HTR-8/SVneo (cell line): ENCODE data around the gene ARRB1.
"Not testable (repeated sequence)": the region's sequence is repeated elsewhere in the genome, so short reads cannot be mapped to it uniquely, and the experiment has no call there.

Experiments used
- DNase-seq: peaks from one replicate; pipeline ENCODE4 v3.0.0; 2011; ENCODE audit warnings: low spot score, mixed read lengths; ENCODE audit not compliant: insufficient read length
- FAIRE-seq: peaks from 2 replicates; lab custom pipeline; 2011; peaks lifted over from hg19 to GRCh38; lab: Jason Lieb, UNC

Gene ARRB1

GRCh38 chr11:75345455-75346160, 5.9 kb downstream of the ARRB1 start:
- FAIRE-seq = no peak

DNA sequence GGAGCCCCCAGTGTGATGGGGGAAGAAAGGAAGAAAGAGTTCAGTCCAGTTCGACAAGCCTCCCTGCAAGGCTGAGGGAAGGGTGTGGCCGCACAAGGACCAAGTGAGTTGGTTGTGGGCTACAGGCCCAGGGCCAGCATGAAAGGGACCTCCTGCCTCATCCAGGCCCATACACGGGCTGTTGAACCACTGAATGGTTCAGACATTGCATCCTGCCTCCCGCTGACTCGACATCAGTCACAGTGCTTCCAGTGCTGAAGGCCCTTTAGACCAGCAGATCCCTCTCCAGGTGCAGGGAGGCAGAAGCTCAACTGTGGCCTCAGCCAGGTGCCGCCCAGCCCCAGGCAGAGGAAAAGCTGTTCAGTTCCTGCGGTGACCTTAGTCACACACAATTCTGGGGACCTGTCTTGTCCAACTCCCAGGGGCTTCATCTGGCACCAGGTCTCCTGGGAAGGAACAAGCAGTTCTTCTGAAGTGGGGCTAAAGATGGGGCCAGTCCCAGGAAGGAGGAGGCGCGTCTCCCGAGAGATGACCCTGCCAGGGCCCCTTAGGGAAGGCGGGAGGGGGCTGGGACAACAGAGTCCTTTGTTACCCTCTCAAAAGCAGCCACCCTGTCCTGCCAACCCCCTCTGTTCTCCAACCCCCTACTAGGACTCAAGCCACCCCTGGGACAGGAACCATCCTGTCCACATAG, 6.6 kb downstream of the ARRB1 start:
- DNase-seq = no peak
- FAIRE-seq = no peak

More at GRCh38 chr11:75345455-75346160, 5.9 kb downstream of the ARRB1 start:
- DNase-seq = no peak

DNA sequence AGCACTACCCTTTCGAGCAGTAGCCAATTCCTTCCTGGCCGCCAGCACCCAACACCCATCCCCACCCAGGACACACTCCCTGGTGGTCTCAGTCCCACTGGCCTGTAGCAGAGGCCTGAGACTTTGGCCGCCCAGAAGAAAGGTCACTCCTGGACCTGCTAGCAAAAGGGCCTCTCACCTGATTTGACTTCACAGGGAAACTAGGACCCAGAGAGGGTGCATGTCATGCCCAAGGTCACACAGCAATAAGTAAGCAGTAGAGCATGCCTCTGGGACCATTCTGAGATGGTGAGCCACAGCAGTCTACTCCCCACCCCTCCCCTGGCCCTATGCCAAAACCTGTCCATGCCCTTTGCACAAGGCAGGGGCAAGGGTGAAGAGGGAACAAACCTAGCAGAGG, 7.3 kb downstream of the ARRB1 start:
- no peak for FAIRE-seq
- DNase-seq = no peak

DNA sequence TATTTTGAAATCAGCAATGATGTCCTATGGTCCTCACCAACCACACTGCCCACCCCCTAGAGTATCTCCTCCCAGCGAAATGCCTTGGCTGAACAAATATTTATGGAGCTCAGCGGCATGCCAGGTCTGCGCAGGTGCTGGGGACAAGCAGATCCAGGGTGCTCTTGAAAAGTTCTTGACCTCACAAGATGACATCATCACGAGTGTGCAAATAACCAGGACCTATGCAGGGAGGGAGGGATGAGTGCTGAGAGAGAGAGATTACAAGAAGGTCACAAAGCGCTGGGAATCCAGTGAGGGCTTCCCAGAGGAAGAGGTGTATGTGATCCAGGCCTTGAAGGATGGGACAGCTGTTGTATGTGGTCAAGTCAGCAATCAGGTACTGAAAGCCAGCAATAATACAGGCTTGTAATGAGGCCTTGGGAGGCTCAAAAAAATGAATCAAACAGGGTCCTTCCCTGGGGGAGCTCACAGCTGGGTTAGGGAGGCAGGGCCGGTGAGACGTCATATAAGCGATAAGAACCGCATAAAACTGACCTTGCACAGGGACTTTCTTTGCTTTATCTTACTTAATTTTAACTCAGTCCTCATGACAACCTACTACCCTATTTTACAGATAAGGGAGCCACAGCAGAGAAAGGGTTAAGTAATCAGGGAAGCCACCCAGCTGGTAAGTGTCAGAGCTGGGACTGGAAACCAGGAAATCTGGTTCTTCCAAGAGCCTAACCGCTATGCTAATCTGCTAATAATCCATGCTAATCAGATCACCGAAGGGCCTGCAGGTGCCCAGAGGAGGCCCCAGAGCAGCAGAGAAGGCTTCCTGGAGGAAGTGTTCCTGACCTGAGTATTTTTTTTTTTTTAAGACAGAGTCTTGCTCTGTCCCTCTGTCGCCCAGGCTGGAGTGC, 8.2 kb downstream of the ARRB1 start:
- FAIRE-seq (no peak), DNase-seq (no peak)

DNA sequence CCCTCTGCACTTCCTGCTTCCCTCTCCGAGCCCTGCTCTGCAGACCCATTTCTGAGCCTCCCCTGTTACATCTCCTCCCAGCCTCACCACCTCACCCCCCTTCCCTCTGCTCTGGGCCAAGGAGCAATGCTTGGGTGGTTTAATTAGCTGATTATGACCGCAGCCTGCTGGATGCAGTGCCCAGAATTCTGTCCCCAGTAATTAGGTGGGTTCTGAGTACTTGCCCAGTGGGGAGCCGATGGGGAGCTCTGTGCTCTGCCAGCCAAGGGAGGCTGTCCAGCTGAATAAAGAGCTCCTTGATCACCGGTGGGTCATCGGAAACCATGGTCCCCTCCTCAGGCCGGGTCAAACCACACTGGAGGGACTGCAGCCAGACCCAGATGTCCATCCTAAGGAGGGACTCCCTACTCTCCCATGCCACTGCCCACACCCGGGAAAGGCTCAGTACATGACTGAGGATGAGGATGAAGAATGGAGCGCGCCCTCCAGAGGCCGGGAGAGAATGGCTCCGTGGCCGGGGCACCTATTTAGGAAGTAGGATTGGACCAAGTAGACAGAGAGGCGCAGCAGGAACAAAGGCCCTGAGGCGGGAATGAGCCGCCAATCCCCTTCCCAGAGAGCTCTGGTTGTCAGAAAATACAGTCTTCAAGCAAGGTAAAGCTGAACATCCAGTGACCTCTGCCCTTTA, 9.1 kb downstream of the ARRB1 start:
- FAIRE-seq (no peak), DNase-seq (no peak)

DNA sequence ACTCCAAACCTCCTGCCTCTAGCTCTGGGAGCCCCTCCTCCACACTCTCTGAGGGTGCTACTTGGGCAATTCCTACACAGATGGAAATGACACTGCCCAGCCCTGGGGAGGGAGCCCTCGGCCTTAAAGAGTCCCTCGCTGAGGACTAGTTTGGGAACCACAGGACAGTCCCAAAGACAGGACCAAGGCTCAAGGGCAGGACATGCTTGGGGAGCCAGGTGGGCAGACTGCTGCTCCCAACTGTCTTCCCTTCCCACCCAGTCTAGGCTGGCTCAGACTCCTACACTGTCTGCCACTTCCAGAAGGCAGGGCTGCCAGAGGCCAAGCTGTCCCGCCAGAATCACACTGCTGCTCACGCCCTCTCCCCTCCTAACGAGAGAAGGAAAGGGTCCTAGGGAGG, 9.8 kb downstream of the ARRB1 start:
- no peak for DNase-seq
- no peak for FAIRE-seq

- FAIRE-seq = no peak
- DNase-seq = no peak
Observed at GRCh38 chr11:75339685-75340409, 11.6 kb downstream of the ARRB1 start.

DNA sequence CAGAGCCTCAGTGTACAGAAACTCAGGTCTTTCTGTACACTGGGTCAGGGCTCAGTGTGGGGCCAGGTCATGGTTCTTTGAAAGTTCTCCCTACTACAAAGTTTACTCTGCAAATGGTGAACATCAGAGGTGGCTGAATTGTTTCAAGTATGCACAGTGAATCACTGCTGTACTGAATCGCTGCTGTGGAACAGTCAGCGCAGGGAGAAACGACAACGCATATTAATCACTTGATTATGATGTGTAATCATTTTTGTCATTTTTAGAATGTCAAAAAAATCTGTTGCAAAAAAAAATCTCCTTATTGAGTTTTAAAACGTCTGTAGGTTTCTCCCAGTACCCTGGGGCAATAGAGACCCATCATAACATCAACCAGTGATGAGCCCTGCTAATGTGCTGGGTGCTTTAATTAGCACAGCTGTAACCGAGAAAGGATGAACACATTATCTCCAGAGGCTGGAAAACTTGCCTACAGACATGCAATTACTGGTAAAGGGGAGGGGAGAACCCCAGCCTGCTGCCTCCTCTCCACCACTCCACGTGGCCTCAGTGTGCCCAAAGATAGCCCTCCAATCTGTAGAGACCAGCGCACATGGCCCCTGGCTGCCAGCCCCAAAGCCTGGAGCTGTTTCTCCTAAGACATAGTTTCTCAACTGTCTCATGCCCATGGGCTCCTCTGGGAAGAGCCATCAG, 12.8 kb downstream of the ARRB1 start:
- no peak for FAIRE-seq
- DNase-seq = no peak

- DNase-seq (peak; percentile 53), FAIRE-seq (no peak)
Observed at GRCh38 chr11:75337195-75337654, 14.2 kb downstream of the ARRB1 start.

GRCh38 chr11:75334976-75335375, 16.5 kb downstream of the ARRB1 start:
- no peak for DNase-seq
- FAIRE-seq = no peak

- FAIRE-seq (no peak), DNase-seq (no peak)
Observed at GRCh38 chr11:75334402-75334891, 17.0 kb downstream of the ARRB1 start.

- DNase-seq (no peak), FAIRE-seq (no peak)
Observed at GRCh38 chr11:75333807-75334140, 17.7 kb downstream of the ARRB1 start.

- FAIRE-seq = no peak
- DNase-seq = no peak
Observed at GRCh38 chr11:75333022-75333806, 18.2 kb downstream of the ARRB1 start.

DNA sequence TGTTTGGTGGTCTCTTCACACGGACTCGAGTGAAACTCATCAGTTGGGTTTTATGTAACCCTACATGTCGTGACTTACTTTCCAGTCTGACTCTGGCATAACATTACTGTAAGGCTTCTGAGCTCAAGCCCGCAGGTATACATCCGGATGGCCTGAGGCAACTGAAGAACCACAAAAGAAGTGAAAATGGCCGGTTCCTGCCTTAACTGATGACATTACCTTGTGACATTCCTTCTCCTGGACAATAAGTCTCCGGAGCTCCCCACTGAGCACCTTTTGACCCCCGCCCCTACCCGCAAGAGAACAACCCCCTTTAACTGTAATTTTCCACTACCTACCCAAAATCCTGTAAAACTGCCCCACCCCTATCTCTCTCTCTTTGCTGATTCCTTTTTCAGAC, 19.7 kb downstream of the ARRB1 start:
- FAIRE-seq, DNase-seq: not testable (repeated sequence)

- FAIRE-seq, DNase-seq: not testable (repeated sequence)
Observed at GRCh38 chr11:75331304-75331703, 20.2 kb downstream of the ARRB1 start.

- FAIRE-seq, DNase-seq: not testable (repeated sequence)
Observed at GRCh38 chr11:75330886-75331285, 20.6 kb downstream of the ARRB1 start.

DNA sequence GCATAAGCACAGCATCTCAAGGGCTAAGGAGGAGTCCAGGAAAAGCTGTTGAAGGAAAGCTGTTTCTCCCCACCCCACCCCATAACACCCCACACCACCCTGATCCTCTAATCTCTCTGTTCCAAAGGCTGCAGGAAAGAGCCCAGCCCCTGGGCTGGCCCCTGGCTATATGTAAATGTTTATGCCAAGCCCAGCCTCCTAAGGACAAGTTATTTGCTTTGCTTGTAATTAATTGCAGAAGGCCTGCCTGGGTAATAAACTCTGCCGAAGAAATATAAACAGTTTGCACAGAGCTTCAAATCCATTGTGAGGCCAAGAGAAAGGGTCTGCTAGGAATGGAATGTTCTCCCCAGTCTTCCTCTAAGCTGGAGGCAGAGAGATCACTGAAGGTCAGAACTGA, 21.2 kb downstream of the ARRB1 start:
- DNase-seq (no peak), FAIRE-seq (no peak)
